Activated CD8-positive, alpha-beta T cell treated with anti-CD3 and anti-CD28 coated beads for 36 hours (primary cell): ENCODE data around the gene ADAMTS9. TPM values are rescaled to one million over a fixed set of nuclear protein-coding genes. Genes with fewer than 3 reads are reported as not detected.

Source experiments
- ATAC-seq: fragments of 200-7000 bp; cut with Tn5 transposase; one replicate; pipeline ENCODE4 v1.10.0; 2021; ENCODE audit warnings: mild to moderate bottlenecking, moderate library complexity
- CTCF ChIA-PET: fragments of 350-600 bp; sonication (Branson Sonifier 250); formaldehyde crosslinking; loops from one replicate; lab custom pipeline; 2021; ENCODE audit warnings: antibody characterized with exemption; lab: Charles Lee
- POLR2A ChIA-PET: fragments of 350-600 bp; sonication (Branson Sonifier 250); formaldehyde crosslinking; loops from one replicate; lab custom pipeline; 2021; ENCODE audit warnings: antibody characterized with exemption; lab: Charles Lee
- DNase-seq: peaks from one replicate; pipeline ENCODE4 v3.0.0-alpha.2; 2020
- H3K27ac Mint-ChIP-seq: one replicate; pipeline ENCODE4 v1.8.0; 2021; ENCODE audit warnings: mild to moderate bottlenecking, mixed read lengths
- H3K27me3 Mint-ChIP-seq: one replicate; pipeline ENCODE4 v1.8.0; 2021; ENCODE audit warnings: mixed read lengths
- H3K36me3 Mint-ChIP-seq: one replicate; pipeline ENCODE4 v1.8.0; 2021; ENCODE audit warnings: low read depth, mixed read lengths
- H3K4me1 Mint-ChIP-seq: one replicate; pipeline ENCODE4 v1.8.0; 2021; ENCODE audit warnings: low read depth, mixed read lengths
- H3K4me3 Mint-ChIP-seq: one replicate; pipeline ENCODE4 v1.8.0; 2021; ENCODE audit warnings: mild to moderate bottlenecking, moderate library complexity, mixed read lengths
- H3K9me3 Mint-ChIP-seq: one replicate; pipeline ENCODE4 v1.8.0; 2021; ENCODE audit warnings: mixed read lengths
- intact Hi-C: fragments of 100-400 bp; cut with micrococcal nuclease; formaldehyde crosslinking; loops from one replicate; pipeline ENCODE4 v1.10.0; 2022
- total RNA-seq, 2 experiments: library from RNA; stranded (reverse); gene quantifications; one replicate each; pipeline ENCODE4 v1.2.3, GENCODE V29; 2021
- TF ChIP-seq, protein P1 (sequence below): fragments of 200-600 bp; IDR thresholded peaks from one replicate; pipeline ENCODE4 v1.8.0; 2022; ENCODE audit warnings: antibody characterized with exemption, mild to moderate bottlenecking

ADAMTS9 gene
- total RNA-seq, 2 experiments from 2014 or later = not detected

DNA sequence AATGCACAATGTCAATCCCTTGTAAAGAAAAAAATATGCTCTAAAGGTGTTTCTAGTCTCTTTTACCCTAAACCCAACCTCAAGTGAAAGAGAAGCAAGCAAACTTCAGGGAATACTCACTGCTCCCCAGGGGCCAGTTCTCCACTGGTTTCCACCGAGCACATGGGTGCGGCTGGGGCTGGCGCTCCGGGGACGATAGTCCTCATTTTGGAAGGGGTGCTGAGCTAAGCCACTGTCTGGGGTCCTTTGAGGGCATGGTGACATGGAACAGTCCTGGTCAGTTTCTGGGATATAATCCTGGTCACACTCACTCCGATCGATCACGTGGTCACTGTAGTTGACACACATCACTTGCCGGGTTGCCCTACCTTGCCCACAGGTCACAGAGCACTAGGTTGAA, 86.0 kb downstream of the ADAMTS9 start:
- DNase-seq = no peak
- ChIA-PET POLR2A (no interaction called here), CTCF (no interaction called here)
- Mint-ChIP-seq H3K27ac (no peak overlapping the region), H3K27me3 (no peaks in the 10 kb centered on the region), H3K4me3 (no peak overlapping the region), H3K4me1 (no peaks in the 10 kb centered on the region), H3K9me3 (no peaks in the 10 kb centered on the region), H3K36me3 (no peaks in the 10 kb centered on the region)
- TF ChIP-seq, protein P1, sequence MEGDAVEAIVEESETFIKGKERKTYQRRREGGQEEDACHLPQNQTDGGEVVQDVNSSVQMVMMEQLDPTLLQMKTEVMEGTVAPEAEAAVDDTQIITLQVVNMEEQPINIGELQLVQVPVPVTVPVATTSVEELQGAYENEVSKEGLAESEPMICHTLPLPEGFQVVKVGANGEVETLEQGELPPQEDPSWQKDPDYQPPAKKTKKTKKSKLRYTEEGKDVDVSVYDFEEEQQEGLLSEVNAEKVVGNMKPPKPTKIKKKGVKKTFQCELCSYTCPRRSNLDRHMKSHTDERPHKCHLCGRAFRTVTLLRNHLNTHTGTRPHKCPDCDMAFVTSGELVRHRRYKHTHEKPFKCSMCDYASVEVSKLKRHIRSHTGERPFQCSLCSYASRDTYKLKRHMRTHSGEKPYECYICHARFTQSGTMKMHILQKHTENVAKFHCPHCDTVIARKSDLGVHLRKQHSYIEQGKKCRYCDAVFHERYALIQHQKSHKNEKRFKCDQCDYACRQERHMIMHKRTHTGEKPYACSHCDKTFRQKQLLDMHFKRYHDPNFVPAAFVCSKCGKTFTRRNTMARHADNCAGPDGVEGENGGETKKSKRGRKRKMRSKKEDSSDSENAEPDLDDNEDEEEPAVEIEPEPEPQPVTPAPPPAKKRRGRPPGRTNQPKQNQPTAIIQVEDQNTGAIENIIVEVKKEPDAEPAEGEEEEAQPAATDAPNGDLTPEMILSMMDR = no peak
- ATAC-seq = no peak
- intact Hi-C loops = no loop called here

DNA sequence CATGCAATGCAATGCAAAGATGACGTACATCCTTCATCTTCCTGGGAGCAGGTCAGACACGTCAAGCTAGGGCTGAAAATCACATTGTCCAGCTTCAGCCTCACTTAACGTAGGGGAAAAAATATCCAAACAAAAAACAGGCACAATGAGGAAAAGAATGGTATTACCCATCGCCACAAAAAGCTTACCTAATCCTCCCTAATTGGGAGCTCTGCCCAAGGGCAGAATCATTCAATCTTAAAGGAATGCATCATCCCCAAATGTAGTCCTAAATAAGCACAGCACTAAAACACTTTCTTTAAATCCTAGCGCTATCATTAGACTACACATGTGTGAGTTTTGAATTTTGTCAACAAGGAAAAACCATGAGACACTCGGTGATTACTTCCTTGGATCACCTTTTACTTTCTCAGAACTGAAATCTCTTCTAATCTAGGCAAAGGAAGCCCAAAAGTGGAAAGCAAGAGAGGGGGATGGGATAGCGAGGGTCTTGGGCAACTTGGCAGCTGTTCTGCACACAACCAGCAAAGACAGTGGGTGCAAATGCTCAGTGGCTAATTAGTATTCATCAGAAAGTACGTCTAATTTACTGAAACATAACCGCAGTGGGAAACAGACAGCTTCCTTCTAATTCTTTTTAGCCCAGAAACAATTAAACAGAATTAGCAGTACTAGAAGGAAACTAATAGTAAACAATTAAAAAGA, 87.4 kb downstream of the ADAMTS9 start:
- Mint-ChIP-seq H3K4me1 (no peaks in the 10 kb centered on the region), H3K27ac (no peak overlapping the region), H3K27me3 (no peaks in the 10 kb centered on the region), H3K4me3 (no peak overlapping the region), H3K36me3 (no peaks in the 10 kb centered on the region), H3K9me3 (no peaks in the 10 kb centered on the region)
- intact Hi-C loops = no loop called here
- CTCF ChIA-PET = no interaction called here
- DNase-seq (no peak), ATAC-seq (no peak)
- TF ChIP-seq, protein P1 = no peak
- POLR2A ChIA-PET = no interaction called here

DNA sequence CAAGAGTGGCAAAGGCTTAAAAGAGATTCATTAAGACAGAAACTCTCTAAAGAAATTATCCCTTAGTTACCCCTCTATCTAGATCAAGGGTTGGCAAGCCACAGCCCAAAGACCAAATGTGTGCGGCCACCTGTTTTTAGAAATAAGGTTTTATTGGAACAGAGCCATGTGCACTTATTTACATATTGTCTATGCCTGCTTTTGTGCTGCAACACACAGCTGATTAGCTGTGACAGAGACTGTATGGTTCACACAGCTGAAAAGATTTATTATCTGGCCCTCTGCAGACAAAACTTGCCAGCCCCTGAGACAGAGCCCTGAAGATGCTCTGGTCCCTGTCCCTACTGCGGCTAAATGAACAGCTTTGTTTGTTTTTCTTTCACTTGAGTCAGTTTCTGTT, 88.1 kb downstream of the ADAMTS9 start:
- ChIA-PET POLR2A (no interaction called here), CTCF (no interaction called here)
- Mint-ChIP-seq H3K36me3 (no peaks in the 10 kb centered on the region), H3K27me3 (no peaks in the 10 kb centered on the region), H3K27ac (no peak overlapping the region), H3K4me3 (no peak overlapping the region), H3K9me3 (no peaks in the 10 kb centered on the region), H3K4me1 (no peaks in the 10 kb centered on the region)
- TF ChIP-seq, protein P1 = no peak
- intact Hi-C loops = no loop called here
- DNase-seq = no peak
- ATAC-seq = no peak

DNA sequence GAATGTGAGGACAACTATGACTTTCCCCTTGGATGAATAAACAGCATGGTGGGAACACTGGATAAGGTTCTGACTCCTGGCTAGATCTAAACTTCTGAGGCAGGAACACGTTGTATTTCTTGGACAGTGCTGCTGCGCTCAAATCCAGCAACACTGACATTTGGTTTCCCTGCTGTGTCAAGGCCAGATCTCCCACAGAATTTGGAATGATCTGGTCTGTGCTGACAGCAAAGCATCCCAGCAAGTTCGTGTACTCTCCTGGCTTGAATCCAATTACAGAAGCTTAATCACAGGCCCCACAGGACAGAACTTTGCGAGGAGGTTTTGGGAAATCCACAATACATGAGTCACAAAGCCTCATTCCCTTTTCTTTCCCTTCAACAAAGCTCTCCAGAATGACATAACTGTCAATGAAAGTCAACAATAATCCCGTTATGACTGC, 92.5 kb downstream of the ADAMTS9 start:
- Mint-ChIP-seq H3K27me3 (no peaks in the 10 kb centered on the region), H3K27ac (no peak overlapping the region), H3K4me3 (no peak overlapping the region), H3K4me1 (no peaks in the 10 kb centered on the region), H3K36me3 (no peaks in the 10 kb centered on the region), H3K9me3 (no peaks in the 10 kb centered on the region)
- POLR2A ChIA-PET = no interaction called here
- TF ChIP-seq, protein P1 = no peak
- ATAC-seq = no peak
- intact Hi-C loops = no loop called here
- DNase-seq = no peak
- CTCF ChIA-PET = no interaction called here

DNA sequence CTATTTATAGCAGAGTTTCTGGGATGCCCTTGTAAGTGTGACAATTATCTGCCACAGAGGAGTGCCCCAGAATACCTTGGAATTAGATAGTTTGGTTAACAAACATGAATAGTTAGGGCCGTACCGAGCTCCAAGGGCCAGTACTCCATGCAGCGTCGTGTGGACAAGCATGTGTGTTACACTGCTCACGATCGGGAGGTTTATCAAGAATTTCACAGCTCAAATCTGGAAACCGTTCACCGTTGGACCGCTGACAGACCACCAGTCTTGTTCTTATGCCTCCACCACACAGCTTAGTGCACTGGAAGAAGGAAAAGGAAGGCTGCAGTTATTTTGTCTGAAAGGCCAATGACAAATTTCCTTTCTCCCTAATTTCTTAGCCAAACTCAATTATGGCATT, 93.7 kb downstream of the ADAMTS9 start:
- POLR2A ChIA-PET = no interaction called here
- Mint-ChIP-seq H3K36me3 (no peaks in the 10 kb centered on the region), H3K27me3 (no peaks in the 10 kb centered on the region), H3K4me3 (no peak overlapping the region), H3K27ac (no peak overlapping the region), H3K4me1 (no peaks in the 10 kb centered on the region), H3K9me3 (no peaks in the 10 kb centered on the region)
- DNase-seq (no peak), ATAC-seq (no peak)
- intact Hi-C loops = no loop called here
- TF ChIP-seq, protein P1 = no peak
- CTCF ChIA-PET = interaction anchor here (1.6 kb wide), 1 partner anchor 17 kb away, joined by 5 read pairs; no protein-coding TSS in a partner anchor
